GM18508 (cell line): ENCODE results near the gene PPARD.

Source experiments
- ATAC-seq: cut with Tn5 transposase; IDR thresholded peaks from one replicate; pipeline ENCODE4 v1.9.1; 2021; ENCODE audit warnings: moderate number of reproducible peaks; ENCODE audit not compliant: insufficient read depth, unreplicated experiment

PPARD gene

DNA sequence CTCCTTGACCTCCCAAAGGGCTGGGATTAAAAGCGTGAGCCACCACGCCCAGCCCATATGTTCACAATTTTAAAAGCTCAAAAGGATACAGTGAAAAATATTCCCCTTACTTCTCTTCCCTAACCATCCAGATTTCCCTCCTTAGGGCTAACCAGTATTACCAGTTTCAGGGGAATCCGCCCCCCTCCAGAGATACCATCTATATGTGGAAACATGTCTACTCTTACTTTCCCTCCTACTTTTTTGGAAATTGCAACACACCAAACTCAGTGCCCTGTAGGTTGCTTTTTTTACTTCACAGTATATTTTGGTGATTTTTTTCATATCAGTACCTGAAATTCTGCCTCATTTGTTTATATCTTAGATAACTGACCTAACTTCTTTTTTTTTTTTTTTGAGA is 118.9 kb downstream of the PPARD start:
- ATAC-seq: no peak

DNA sequence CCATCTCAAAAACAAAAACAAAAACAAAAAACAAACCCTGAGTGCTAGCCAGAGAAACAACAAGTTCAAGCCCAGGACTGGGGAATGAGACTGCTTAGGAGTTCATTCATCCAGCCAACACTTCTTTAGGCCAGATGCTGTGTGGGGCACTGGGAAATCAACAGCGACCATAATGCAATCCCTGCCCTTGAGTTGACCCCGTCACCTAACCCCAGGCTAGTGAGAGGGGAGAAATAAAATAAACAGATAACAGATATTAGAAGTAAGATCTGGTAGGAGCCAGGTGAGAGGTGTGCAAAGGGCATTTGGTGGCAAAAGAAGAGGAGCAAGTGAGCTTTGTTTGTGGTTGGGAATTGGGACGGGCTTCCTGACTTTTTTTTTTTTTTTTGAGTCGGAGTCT is 120.9 kb downstream of the PPARD start:
- no peak for ATAC-seq

DNA sequence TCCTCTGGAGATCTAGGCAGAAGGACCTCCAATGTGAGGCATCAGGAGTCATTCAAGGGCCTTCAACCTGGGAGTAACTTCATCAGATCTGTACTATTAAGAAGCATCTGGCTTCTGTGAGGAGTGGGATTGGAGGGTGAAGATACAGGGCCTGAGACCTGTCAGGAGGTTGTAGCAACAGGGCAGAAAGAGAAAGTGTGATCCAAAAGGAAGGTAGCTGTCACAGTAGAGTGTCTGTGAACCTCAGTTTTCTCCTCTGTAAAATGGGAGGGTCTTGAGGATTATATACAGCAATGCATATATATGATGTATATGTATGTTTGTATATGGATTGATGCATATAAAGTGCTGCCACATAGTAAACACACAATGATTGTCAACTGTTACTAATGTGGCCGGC is 123.3 kb downstream of the PPARD start:
- no peak for ATAC-seq

DNA sequence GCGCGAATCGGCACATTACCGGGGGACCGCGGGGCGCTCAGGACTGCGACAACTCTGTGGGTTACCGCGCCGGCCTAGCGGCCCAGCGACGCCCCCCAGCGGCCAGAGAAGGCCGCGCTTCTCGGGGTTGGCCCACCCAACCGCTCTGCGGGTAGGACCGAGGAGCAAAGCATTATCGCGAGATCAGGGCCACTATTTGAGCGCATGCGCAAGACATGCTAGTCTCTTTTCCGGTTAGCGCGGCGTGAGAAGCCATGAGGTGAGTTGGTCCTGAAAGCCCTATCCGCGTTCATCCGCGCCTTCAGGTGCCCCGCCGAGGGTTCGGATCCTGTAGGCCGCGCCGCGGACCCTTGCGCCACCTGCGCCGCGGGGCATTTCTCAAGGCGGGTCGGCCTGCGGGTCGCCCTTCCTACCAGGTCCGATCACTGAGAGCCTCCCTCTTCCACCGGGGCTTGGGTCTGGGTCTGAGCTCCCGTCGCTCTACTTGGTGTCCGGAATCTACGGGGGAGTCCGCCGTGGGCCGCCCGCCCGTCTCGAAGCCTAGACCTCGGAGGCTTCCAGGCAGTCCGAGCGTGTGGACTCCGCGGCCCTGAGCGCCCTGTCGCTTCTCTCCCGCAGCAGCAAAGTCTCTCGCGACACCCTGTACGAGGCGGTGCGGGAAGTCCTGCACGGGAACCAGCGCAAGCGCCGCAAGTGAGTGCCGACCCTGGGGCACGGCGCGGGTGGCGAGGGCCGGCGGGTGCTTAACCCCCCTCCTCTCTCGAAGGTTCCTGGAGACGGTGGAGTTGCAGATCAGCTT is 126.0 kb downstream of the PPARD start, which contains the start of gene RPL10A:
Gene RPL10A, plus strand, starts transcription at position 221 of the 799 bp plus-strand sequence. Its CDS starts 34 bp downstream, at position 255.
- peak; percentile 72 for ATAC-seq

DNA sequence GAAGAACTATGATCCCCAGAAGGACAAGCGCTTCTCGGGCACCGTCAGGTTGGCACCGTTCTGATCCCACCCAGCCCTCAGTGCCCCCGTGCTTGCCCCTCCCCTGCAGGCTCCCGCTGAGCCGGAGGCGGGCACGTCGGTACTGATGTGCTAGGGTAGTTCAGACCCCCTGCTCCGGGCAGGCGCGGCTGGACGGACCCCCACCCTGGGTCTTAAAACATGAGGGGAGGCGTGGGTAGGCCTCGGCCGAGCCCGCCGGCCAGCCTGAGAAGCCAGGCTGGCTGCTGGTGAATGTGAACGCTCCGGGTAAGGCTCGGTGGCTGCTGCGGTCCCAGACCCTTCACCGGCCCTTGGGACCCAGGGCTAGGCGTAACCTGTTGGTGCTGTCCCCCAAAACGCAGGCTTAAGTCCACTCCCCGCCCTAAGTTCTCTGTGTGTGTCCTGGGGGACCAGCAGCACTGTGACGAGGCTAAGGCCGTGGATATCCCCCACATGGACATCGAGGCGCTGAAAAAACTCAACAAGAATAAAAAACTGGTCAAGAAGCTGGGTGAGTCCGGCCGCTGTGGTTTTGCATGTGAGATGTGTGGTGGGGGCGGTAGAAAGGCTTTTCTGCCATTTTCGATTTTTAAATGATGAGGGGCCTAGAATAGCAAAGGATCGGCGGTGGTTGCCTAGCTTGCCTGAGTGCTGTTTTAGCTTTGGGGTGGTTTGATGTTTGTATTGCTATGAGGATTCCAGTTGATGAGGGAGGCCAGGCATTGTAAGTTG is 126.8 kb downstream of the PPARD start:
- ATAC-seq: no peak

DNA sequence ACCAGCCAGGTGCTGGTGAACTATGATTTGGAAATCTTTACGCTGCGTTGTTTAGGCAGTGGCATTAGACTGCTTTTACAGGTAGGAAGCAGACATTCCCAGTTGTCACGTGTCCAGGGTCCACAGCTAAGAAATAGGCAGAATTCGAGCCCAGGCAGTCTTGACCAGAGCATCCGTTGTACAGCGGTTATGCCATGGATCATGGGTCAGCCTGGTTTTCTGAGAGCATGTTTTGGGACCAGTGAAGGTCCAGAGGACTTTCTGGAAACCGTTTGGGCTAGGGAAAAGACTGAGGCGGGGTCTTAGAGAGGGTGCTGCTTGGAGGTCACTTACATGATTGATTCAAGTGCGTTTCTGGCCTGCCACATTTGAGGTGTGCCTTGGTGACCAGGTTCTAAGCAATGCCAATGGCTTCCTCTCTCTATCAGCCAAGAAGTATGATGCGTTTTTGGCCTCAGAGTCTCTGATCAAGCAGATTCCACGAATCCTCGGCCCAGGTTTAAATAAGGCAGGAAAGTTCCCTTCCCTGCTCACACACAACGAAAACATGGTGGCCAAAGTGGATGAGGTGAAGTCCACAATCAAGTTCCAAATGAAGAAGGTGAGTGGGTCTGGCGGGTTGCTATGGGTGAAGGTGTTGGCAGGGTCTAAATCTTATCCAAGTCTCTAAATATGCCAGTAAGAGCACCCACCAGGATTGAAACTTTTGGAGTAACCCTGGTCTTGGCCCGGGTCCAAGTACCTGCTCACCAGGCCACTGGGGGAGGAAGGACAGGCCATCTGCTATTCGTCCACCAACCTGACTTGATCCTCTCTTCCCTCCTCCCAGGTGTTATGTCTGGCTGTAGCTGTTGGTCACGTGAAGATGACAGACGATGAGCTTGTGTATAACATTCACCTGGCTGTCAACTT is 127.6 kb downstream of the PPARD start:
- ATAC-seq: no peak

DNA sequence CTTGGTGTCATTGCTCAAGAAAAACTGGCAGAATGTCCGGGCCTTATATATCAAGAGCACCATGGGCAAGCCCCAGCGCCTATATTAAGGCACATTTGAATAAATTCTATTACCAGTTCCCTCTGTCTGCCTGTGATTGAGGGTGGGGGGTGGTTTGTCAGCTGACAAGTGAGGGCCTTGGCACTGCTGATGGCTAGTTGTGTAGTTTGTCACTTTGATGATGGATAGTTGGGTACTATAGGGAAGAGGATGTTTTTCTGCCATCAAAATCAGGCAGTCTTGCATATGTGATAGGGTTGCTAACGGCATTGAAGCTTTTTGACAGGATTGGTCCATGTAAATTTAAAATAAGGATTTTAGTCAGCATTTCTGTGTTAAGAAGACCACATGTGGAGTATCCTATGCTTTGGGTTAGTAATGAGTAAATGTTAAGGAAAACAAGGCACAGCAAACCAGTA is 128.3 kb downstream of the PPARD start:
- ATAC-seq: no peak

DNA sequence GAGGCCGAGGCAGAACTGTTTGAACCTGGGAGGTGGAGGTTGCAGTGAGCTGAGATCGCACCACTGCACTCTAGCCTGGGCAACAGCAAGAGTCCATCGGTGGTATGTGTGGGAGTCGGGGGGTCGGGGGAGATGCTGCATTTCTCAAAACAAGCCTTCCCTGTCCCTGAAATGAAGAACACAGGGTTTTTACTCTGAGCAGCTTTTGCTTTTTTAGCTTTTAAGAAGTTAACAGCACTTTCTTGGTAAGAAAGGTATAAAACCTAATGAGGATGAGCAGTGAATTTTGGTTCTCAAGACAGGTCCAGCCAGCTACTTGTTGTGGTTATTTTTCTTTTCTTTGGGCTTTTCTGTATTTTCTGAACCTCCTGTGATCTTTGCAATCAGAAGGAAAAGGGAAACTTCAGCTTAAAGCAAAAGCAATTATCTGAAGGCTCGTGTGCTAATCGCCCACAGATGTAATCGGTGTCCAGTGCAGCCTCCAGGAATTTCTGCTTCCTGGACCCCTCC is 129.5 kb downstream of the PPARD start:
- no peak for ATAC-seq

DNA sequence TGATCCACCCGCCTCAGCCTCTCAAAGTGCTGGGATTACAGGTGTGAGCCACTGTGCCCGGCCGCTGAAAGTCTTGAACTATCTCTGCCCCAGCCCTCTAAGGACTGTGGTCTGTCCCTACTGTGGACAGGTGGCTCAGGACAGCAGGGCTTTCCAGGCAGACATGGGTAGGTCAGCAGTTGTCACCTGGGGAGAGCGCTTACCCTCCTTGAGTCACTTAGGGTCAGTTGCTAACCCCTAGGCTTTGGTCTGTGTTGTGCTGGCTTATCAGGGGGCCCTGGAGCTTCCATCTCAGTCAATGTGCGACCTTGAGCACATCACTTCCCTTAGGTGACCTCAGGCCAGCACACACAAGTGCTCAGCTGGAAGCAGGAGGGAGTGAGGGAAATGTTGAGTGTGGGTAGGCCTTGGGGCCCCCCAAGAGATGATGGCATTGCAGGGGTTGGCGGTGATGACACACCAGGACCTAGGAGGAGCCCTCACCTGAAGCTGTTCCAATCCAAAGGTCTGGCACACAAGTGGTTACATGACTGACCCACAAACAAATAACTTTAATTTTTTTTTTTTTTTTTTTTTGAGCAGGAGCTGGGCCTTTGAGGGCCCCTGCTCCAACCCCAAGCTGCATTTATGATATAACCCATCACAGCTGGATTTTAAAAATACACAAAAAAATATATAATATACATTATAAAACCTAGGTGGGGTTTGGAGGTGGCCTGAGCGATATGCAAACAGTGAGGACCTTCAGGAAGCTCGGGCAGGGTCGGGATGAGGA is 130.9 kb downstream of the PPARD start:
- ATAC-seq: no peak

DNA sequence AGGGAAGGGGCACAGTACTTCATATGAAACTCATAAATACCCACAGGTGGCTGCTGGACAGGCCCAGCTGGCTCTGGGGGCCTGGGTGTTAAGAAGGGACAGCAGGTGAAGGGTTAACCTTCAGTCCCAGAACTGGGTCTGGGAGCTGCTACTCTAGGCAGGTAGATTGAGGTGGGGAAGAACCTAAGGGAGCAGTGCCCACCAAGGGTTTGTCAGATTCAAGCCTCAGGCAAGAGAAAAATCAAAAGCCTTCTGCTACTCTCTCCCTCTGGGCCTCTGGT is 131.4 kb downstream of the PPARD start:
- ATAC-seq: no peak

DNA sequence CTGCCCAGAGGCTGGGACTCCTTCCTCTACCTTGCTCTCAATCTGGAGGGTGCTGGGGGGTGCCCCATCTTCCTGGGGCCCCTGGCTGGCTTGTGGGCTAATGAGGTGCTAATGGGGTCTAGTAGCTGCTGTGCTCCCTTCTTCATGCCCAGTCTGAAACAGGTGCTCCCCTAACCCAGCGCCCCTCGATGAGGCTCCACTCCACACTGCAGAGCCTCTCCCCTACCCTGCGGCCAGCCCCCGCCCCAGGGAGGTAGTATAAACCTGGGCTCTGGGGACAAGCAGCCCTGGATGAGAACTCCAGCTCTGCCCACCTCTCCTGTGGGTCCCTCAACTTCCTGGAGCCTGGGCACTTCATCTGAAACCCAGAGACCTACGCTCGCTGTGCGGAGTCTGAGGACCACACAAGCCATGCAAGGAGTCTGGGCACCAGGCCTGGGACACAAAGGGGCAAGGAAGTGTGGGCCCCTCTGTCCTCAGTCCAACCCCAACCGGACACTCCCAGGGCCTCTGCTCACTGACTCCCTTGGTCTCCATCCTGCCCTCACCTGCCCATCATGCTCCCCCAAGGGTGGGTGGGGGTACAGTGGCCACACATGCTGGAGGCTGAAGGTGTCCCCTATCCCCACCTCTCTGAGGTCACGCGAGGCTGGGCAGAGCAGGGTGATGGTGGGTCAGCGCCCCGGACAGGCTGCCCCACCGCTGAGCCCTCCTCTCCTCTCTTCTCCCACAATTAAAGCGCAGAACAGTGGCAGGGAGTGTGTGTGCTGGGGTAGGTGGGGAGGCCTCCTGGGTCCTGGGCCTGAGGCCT is 132.0 kb downstream of the PPARD start:
- no peak for ATAC-seq

DNA sequence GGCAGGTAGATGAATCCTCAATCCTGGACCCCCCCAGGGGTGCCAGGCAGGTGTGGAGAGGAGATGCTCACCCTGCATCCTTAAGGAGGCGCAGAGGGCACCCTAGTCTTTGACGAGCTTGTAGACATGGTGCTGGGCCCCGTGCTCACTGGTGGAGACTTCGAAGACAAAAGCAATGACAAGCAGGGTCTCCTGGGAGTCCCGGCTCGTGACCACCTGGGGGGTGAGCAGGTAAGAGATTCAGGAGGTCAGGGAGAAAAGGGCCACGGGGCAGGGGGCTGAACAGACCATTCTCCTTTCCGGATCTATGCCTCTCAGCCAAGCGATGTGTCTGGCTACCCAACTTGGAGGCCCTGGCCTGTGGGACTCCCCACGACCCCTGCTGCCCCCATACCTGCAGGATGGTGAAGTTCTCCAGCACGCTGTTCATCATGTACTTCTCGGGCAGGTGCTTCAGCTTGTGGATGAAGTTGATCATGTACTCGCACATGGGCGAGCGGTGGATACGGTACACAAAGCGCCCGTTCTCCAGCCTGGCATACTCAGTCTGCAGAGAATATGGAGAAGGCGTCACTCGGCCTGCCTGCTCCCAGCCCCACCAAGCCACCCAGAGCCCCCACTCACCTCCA is 132.7 kb downstream of the PPARD start:
- no peak for ATAC-seq

DNA sequence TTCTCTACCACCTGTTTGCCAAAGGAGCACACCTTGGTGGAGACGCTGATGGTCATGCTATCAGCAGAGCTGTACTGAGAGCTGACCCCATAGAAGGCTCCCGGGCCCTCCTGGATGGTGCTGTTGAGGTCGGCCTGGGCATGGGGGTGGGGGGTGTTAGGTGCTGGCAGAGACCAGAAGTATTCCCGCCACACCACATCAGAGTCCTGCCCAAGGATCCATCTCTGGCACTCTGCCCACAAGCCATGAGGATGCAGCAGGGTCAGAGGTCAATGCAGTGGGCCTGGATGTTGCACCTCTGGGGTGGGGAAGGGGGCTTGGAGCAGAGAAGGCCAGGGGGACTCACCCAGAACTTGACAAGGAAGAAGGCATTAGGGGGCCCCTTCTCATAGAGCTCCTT is 133.2 kb downstream of the PPARD start:
- no peak for ATAC-seq

DNA sequence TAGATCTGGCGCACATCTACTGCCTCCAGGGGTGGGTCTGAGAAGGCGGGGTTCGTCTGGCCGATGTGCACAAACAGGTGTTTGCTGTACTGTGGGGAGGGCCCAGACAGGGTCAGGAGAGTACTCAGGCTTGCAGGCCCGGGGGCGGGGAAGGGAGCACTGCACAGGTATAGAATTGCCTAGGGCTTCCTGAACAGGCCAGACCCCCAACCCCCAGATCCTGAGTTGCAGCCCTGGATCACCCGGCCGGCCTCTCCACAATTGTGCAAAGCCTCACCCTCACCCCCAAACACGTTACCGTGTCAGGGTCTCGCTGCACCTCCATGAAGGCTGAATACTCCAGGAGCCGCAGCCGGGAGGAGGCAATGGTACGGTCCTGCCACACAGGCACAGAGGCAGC is 133.6 kb downstream of the PPARD start:
- no peak for ATAC-seq

DNA sequence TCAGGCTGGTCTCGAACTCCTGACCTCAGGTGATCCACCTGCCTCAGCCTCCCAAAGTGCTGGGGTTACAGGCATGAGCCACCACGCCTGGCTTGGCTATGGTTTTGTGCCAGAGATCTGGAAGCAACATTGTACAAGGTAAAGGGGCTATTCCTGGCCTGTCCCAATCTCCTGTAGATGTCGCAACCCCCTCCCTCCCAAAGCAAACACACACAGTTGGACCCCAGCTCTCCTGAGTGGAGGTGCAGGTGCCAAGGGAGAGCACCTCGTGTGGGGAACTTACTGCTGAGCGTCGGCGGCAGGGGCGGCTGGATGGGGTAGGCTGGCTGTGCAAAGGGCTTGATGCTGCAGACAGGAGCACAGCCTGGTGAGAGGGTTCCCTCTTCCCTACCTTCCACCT is 134.7 kb downstream of the PPARD start:
- no peak for ATAC-seq
